Hepatocyte (in vitro differentiated cells): ENCODE results near the gene CREB5. TPM values are rescaled to one million over a fixed set of nuclear protein-coding genes. Genes with fewer than 3 reads are reported as not detected.

Source experiments
- DNase-seq: peaks from one replicate; pipeline ENCODE4 v3.0.0-alpha.2; 2016; ENCODE audit warnings: low spot score
- H2AFZ ChIP-seq: fragments of 200-600 bp; sonication (generic); 2 replicates; pipeline ENCODE4 v1.6.0; 2016; ENCODE audit warnings: antibody characterized with exemption, mild to moderate bottlenecking
- H3K27ac ChIP-seq: fragments of 200-600 bp; sonication (generic); 2 replicates; pipeline ENCODE4 v1.5.1; 2016; ENCODE audit warnings: mild to moderate bottlenecking
- H3K27me3 ChIP-seq: fragments of 200-600 bp; sonication (generic); 2 replicates; pipeline ENCODE4 v1.6.1; 2016
- H3K36me3 ChIP-seq: fragments of 200-600 bp; sonication (generic); replicated peaks from 2 replicates; pipeline ENCODE4 v1.5.1; 2016; ENCODE audit warnings: low read depth; ENCODE audit not compliant: insufficient read depth
- H3K4me1 ChIP-seq: fragments of 200-600 bp; sonication (generic); 2 replicates; pipeline ENCODE4 v1.5.1; 2016; ENCODE audit warnings: mild to moderate bottlenecking, moderate library complexity; ENCODE audit not compliant: insufficient read depth
- H3K4me2 ChIP-seq: fragments of 200-600 bp; sonication (generic); 2 replicates; pipeline ENCODE4 v1.6.0; 2016
- H3K4me3 ChIP-seq: fragments of 200-600 bp; sonication (generic); 2 replicates; pipeline ENCODE4 v1.5.1; 2016; ENCODE audit warnings: mild to moderate bottlenecking
- H3K79me2 ChIP-seq: fragments of 200-600 bp; sonication (generic); 2 replicates; pipeline ENCODE4 v1.6.0; 2017; ENCODE audit warnings: mild to moderate bottlenecking
- H3K9me2 ChIP-seq: fragments of 200-600 bp; sonication (generic); replicated peaks from 2 replicates; pipeline ENCODE4 v1.6.0; 2017; ENCODE audit warnings: mild to moderate bottlenecking; ENCODE audit not compliant: insufficient read depth
- H3K9me3 ChIP-seq: fragments of 200-600 bp; sonication (generic); 2 replicates; pipeline ENCODE4 v1.5.1; 2016; ENCODE audit warnings: low read depth, mild to moderate bottlenecking
- H4K20me1 ChIP-seq: fragments of 200-600 bp; sonication (generic); 2 replicates; pipeline ENCODE4 v1.6.0; 2016; ENCODE audit warnings: mild to moderate bottlenecking; ENCODE audit not compliant: insufficient read depth, poor library complexity, severe bottlenecking
- CTCF ChIP-seq: fragments of 200-600 bp; sonication (generic); IDR thresholded peaks from 2 replicates; pipeline ENCODE4 v1.5.1; 2016; ENCODE audit warnings: antibody characterized with exemption, mild to moderate bottlenecking; ENCODE audit not compliant: poor library complexity
- EZH2 ChIP-seq: fragments of 200-600 bp; sonication (generic); IDR thresholded peaks from 2 replicates; pipeline ENCODE4 v1.6.1; 2016; ENCODE audit warnings: antibody characterized with exemption, mild to moderate bottlenecking, borderline replicate concordance
- EZH2phosphoT487 ChIP-seq: fragments of 200-600 bp; sonication (generic); IDR thresholded peaks from one replicate; pipeline ENCODE4 v1.6.1; 2018; ENCODE audit warnings: antibody characterized with exemption, mild to moderate bottlenecking, low read depth, moderate library complexity; ENCODE audit not compliant: unreplicated experiment, severe bottlenecking
- WGBS: methylation state at CpG from one replicate; pipeline ENCODE4 v1.1.6; 2016; ENCODE audit warnings: low lambda C conversion rate; ENCODE audit errors: missing lambda C conversion rate; 5-methylcytosine and 5-hydroxymethylcytosine counted together
- polyA plus RNA-seq: library from polyadenylated mRNA; unstranded; fragments of >200 nt; fragmentation: Nextera tagmentation; extraction: Ambion mirVana; gene quantifications from 2 replicates; pipeline ENCODE4 v1.2.1, GENCODE V29; 2016
- total RNA-seq: library from RNA; depleted of rRNA; stranded (reverse); fragments of >200 nt; gene quantifications from 2 replicates; pipeline ENCODE4 v1.2.3, GENCODE V29; 2014

The CREB5 gene
- total and polyA plus RNA-seq, 2 experiments from 2014 or later, result 14.0 to 27.9 TPM

- no peaks in the 10 kb centered on the region for H3K79me2 ChIP-seq
- TF ChIP-seq EZH2phosphoT487 (no peak), CTCF (no peak), EZH2 (no peak)
- H4K20me1 ChIP-seq, result no peaks in the 10 kb centered on the region
- peaks cover 6% of the 10 kb centered on the region for H3K4me1 ChIP-seq
- no peaks in the 10 kb centered on the region for H3K36me3 ChIP-seq
- H3K27me3 ChIP-seq, result no peaks in the 10 kb centered on the region
- no peak for DNase-seq
- no peaks in the 10 kb centered on the region for H3K9me3 ChIP-seq
- no peak overlapping the region for H3K4me2 ChIP-seq
- no peak overlapping the region for H3K4me3 ChIP-seq
- no peaks in the 10 kb centered on the region for H3K9me2 ChIP-seq
- no peak overlapping the region for H3K27ac ChIP-seq
- H2AFZ ChIP-seq, result no peak overlapping the region
- 85% methylated on average over 2 of the region's 2 CpGs for WGBS
Measured at GRCh38 chr7:28733035-28733434, 320.7 kb downstream of the CREB5 start.

GRCh38 chr7:28738412-28738811, 326.1 kb downstream of the CREB5 start:
- Histone ChIP-seq H4K20me1 (no peaks in the 10 kb centered on the region), H3K4me2 (peak overlapping the region; percentile 9), H3K9me3 (no peaks in the 10 kb centered on the region), H3K27ac (no peak overlapping the region), H3K4me3 (no peak overlapping the region), H3K27me3 (no peaks in the 10 kb centered on the region), H3K4me1 (peaks cover 4% of the 10 kb centered on the region), H3K79me2 (no peaks in the 10 kb centered on the region), H2AFZ (no peak overlapping the region), H3K36me3 (no peaks in the 10 kb centered on the region), H3K9me2 (no peaks in the 10 kb centered on the region)
- 47% methylated on average over 5 of the region's 5 CpGs for WGBS
- DNase-seq, result peak; percentile 28
- TF ChIP-seq EZH2 (no peak), CTCF (no peak), EZH2phosphoT487 (no peak)

- Histone ChIP-seq H2AFZ (no peak overlapping the region), H3K27ac (no peak overlapping the region), H3K4me3 (no peak overlapping the region), H3K4me2 (no peak overlapping the region), H3K4me1 (peaks cover 4% of the 10 kb centered on the region), H3K27me3 (no peaks in the 10 kb centered on the region), H3K9me3 (no peaks in the 10 kb centered on the region), H3K9me2 (no peaks in the 10 kb centered on the region), H3K79me2 (no peaks in the 10 kb centered on the region), H3K36me3 (no peaks in the 10 kb centered on the region), H4K20me1 (no peaks in the 10 kb centered on the region)
- DNase-seq, result no peak
- 73% methylated on average over 3 of the region's 3 CpGs for WGBS
- no peak for TF ChIP-seq EZH2
- no peak for TF ChIP-seq EZH2phosphoT487
- no peak for TF ChIP-seq CTCF
Measured at GRCh38 chr7:28739128-28739527, 326.8 kb downstream of the CREB5 start.

DNA sequence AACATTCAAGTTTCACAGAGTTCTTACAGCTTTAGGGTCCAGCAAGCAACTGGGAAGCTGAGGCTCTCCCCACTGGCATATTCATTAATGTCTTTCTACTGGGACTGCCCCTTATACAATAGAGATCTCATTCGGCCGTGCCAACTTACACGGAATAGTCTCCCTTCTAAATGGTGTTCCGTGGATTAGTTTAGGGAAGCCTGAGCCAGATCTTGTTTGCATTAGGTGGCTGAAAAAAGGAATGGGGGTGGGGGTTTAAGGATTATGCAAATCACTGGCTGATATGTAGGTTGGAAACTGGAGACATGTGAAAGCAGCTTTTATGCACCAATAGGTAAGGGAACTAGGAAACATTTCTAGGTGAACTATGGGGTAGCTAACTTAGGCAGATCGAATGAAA, 327.5 kb downstream of the CREB5 start:
- no peak overlapping the region for H2AFZ ChIP-seq
- no peaks in the 10 kb centered on the region for H3K9me2 ChIP-seq
- 57% methylated on average over 5 of the region's 5 CpGs for WGBS
- no peaks in the 10 kb centered on the region for H3K9me3 ChIP-seq
- DNase-seq, result no peak
- no peaks in the 10 kb centered on the region for H3K79me2 ChIP-seq
- no peak overlapping the region for H3K4me3 ChIP-seq
- H4K20me1 ChIP-seq, result no peaks in the 10 kb centered on the region
- TF ChIP-seq CTCF (no peak), EZH2phosphoT487 (no peak), EZH2 (no peak)
- peak overlapping the region; percentile 29 for H3K4me2 ChIP-seq
- H3K27me3 ChIP-seq, result no peaks in the 10 kb centered on the region
- H3K36me3 ChIP-seq, result no peaks in the 10 kb centered on the region
- no peak overlapping the region for H3K27ac ChIP-seq
- H3K4me1 ChIP-seq, result peaks cover 4% of the 10 kb centered on the region
